Lung (tissue), 12 donors: ENCODE results near the gene ILRUN. TPM values are rescaled to one million over a fixed set of nuclear protein-coding genes. Genes with fewer than 3 reads are reported as not detected.

Source experiments
- ATAC-seq: fragments of 200-7000 bp; cut with Tn5 transposase; one replicate; pipeline ENCODE4 v1.9.1; 2020; ENCODE audit warnings: moderate number of reproducible peaks; ENCODE audit not compliant: insufficient read depth, low FRiP score
- DNase-seq, 3 donors: peaks; one replicate each; pipeline ENCODE4 v3.0.0-alpha.2; 2013 to 2017
- H3K27ac ChIP-seq, 2 donors: one replicate each; pipeline ENCODE4 v1.5.1; 2013; ENCODE audit warnings: mild to moderate bottlenecking in 2 of 2, moderate library complexity in 2 of 2, control low read depth in 1 of 2, inconsistent platforms in 1 of 2, low read depth in 1 of 2, low read length in 1 of 2
- H3K27me3 ChIP-seq, 3 donors: one replicate each; pipeline ENCODE4 v1.5.1; 2013; ENCODE audit warnings: low read length in 2 of 3; ENCODE audit not compliant: control insufficient read depth in 3 of 3, insufficient read depth in 3 of 3
- H3K36me3 ChIP-seq, 4 donors: one replicate each; pipeline ENCODE4 v1.5.1; 2013; ENCODE audit warnings: low read length in 4 of 4, mild to moderate bottlenecking in 1 of 4, moderate library complexity in 1 of 4; ENCODE audit not compliant: control insufficient read depth in 4 of 4, insufficient read depth in 4 of 4
- H3K4me1 ChIP-seq, 5 donors: one replicate each; pipeline ENCODE4 v1.5.1; 2013; ENCODE audit warnings: low read length in 5 of 5, mild to moderate bottlenecking in 2 of 5, moderate library complexity in 1 of 5; ENCODE audit not compliant: control insufficient read depth in 5 of 5, insufficient read depth in 5 of 5
- H3K4me3 ChIP-seq: one replicate; pipeline ENCODE4 v1.5.1; 2013; ENCODE audit warnings: mild to moderate bottlenecking, control low read depth, moderate library complexity
- H3K9ac ChIP-seq, 2 donors: one replicate each; pipeline ENCODE4 v1.5.1; 2013; ENCODE audit warnings: low read length in 2 of 2, control low read depth in 1 of 2; ENCODE audit not compliant: insufficient read depth in 1 of 2
- H3K9me3 ChIP-seq, 4 donors: one replicate each; pipeline ENCODE4 v1.5.1; 2013; ENCODE audit warnings: low read length in 3 of 4, mild to moderate bottlenecking in 1 of 4, moderate library complexity in 1 of 4; ENCODE audit not compliant: control insufficient read depth in 4 of 4, insufficient read depth in 3 of 4
- WGBS, 2 donors: extraction: QIAGEN DNeasy Blood & Tissue Kit; methylation state at CpG; one replicate each; pipeline ENCODE4 v1.1.7; 2013; 5-methylcytosine and 5-hydroxymethylcytosine counted together
- polyA plus RNA-seq, 2 donors: library from polyadenylated mRNA; stranded (reverse); fragments of 200-250 nt; gene quantifications; one replicate each; pipeline ENCODE4 v1.2.1, GENCODE V29; 2013
- total RNA-seq, 2 donors: library from RNA; depleted of rRNA in 1 of 2; stranded (reverse); fragments of >200 nt in 1 of 2; gene quantifications; one replicate each; pipeline ENCODE4 v1.2.1, GENCODE V29; 2014 to 2021
- TF ChIP-seq, protein P1 (sequence below): IDR thresholded peaks from 2 replicates; pipeline ENCODE4 v1.5.1; 2012; ENCODE audit warnings: mild to moderate bottlenecking; ENCODE audit errors: control extremely low read depth, extremely low read depth
- donor health status: control.
- donor health status: control.
- donor health status: Bipolar disorder and iron deficiency.
- donor health status: healthy.
- donor health status: DM: yes; HTN: yes; CAD: no.

ILRUN gene
- total and polyA plus RNA-seq, 4 donors: 51.9 to 70.1 (median 56.0) TPM

DNA sequence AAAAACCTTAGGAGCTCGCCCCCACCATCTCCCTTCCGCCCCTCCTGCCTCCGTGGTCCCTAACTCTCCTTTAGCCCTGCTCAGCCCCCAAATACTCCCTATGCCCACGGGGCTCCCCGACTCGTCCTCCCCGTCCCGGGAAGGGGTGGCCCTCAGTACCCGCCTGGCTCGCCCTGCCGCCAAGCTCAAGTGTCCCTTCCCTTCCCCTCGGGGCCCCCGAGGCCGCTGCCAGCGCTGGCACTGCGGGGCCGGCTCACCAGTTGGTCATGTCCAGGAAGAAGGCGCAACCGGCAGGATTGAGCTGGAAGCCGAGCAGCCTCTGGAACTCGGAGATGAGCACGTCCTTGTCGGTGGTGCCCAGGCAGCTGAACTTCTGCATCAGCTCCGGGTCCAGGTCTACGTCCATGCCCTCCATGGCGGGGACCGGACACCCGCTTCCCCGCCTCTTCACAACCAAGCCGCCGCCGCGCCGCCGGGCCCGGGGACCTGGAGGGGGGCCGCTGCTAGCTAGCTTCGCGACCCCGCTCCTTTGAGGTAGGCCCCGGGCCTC lies 303 bp downstream of the ILRUN start:
- Histone ChIP-seq H3K4me1 (peaks cover 0 to 26% (median 3%) of the 10 kb centered on the region in 5 donors), H3K27ac (peak overlapping the region; percentile 96 to 97), H3K4me3 (peak overlapping the region; percentile 98), H3K9ac (peak overlapping the region; percentile 76 to 82), H3K27me3 (no peaks in the 10 kb centered on the region), H3K9me3 (no peaks in the 10 kb centered on the region), H3K36me3 (no peaks in the 10 kb centered on the region)
- DNase-seq (peak in 1 of 3 donors; percentile 49), ATAC-seq (peak; percentile 59)
- 0% methylated on average over 36 to 41 of the region's 41 CpGs for WGBS, 2 donors
- TF ChIP-seq, protein P1, sequence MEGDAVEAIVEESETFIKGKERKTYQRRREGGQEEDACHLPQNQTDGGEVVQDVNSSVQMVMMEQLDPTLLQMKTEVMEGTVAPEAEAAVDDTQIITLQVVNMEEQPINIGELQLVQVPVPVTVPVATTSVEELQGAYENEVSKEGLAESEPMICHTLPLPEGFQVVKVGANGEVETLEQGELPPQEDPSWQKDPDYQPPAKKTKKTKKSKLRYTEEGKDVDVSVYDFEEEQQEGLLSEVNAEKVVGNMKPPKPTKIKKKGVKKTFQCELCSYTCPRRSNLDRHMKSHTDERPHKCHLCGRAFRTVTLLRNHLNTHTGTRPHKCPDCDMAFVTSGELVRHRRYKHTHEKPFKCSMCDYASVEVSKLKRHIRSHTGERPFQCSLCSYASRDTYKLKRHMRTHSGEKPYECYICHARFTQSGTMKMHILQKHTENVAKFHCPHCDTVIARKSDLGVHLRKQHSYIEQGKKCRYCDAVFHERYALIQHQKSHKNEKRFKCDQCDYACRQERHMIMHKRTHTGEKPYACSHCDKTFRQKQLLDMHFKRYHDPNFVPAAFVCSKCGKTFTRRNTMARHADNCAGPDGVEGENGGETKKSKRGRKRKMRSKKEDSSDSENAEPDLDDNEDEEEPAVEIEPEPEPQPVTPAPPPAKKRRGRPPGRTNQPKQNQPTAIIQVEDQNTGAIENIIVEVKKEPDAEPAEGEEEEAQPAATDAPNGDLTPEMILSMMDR: no peak

DNA sequence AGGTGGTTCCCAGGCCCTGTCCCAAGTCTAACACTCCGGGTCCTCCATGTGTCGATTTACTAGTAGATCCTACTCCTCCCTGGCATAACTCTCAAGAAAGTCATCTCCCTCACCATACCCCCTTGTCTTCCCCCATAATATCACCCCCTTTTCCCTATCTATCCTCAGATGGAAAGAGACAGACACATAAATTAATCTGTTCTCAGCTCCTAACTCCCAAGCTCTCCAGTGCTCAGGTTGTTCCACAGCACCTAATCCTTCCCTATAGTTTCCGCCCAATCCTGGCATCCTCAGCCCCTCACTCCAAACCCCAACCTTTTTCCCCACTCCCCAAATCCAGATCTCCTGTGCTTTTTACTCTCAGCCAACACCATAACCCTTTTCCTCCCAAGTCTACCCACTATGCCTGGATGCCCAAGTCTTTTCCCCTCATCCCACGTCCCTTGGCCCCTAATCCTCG lies 808 bp downstream of the ILRUN start:
- Histone ChIP-seq H3K27me3 (no peaks in the 10 kb centered on the region), H3K9me3 (no peaks in the 10 kb centered on the region), H3K4me1 (peaks cover 0 to 26% (median 3%) of the 10 kb centered on the region in 5 donors), H3K27ac (peak overlapping the region; percentile 96 to 97), H3K36me3 (no peaks in the 10 kb centered on the region), H3K4me3 (peak overlapping the region; percentile 98), H3K9ac (peak overlapping the region; percentile 76 to 82)
- DNase-seq (peak in 1 of 3 donors; percentile 28), ATAC-seq (no peak)
- TF ChIP-seq, protein P1: no peak
- 15 to 20% methylated on average over 5 of the region's 5 CpGs for WGBS, 2 donors

- H3K4me1 ChIP-seq: peaks cover 0 to 23% (median 5%) of the 10 kb centered on the region in 5 donors
- H3K27me3 ChIP-seq: no peaks in the 10 kb centered on the region
- H3K9me3 ChIP-seq: no peaks in the 10 kb centered on the region
- peaks cover 0 to 4% (median 0%) of the 10 kb centered on the region in 4 donors for H3K36me3 ChIP-seq
- TF ChIP-seq, protein P1: no peak
- ATAC-seq (no peak), DNase-seq (no peak)
- H3K9ac ChIP-seq: no peak overlapping the region
- 90 to 95% methylated on average over 4 of the region's 4 CpGs for WGBS, 2 donors
- H3K27ac ChIP-seq: no peak overlapping the region
- H3K4me3 ChIP-seq: no peak overlapping the region
Observed at GRCh38 chr6:34692280-34692679, 4.3 kb downstream of the ILRUN start.

- no peaks in the 10 kb centered on the region for H3K27me3 ChIP-seq
- no peak for ATAC-seq
- no peaks in the 10 kb centered on the region for H3K9me3 ChIP-seq
- no peak for DNase-seq
- TF ChIP-seq, protein P1: no peak
- H3K27ac ChIP-seq: no peak overlapping the region
- H3K36me3 ChIP-seq: peaks cover 0 to 4% (median 0%) of the 10 kb centered on the region in 4 donors
- H3K9ac ChIP-seq: no peak overlapping the region
- peaks cover 0 to 17% (median 5%) of the 10 kb centered on the region in 5 donors for H3K4me1 ChIP-seq
- H3K4me3 ChIP-seq: no peak overlapping the region
Observed at GRCh38 chr6:34689742-34690141, 6.8 kb downstream of the ILRUN start.
